ENCODE data around the gene SLC27A5. TPM values are rescaled to one million over a fixed set of nuclear protein-coding genes. Genes with fewer than 3 reads are reported as not detected.

SLC27A5 gene
- total and polyA plus RNA-seq, 2 experiments from 2014 or later, result 16.2 to 35.5 TPM

- Mint-ChIP-seq H3K27ac (no peak overlapping the region), H3K4me1 (peaks cover 10% of the 10 kb centered on the region), H3K36me3 (ENCODE audit: low read depth) (peaks cover 3% of the 10 kb centered on the region; the same call in 1 of the 3 replicates), H3K9me3 (no peaks in the 10 kb centered on the region; the same call in 2 of the 3 replicates), H3K27me3 (ENCODE audit: insufficient read depth, low read depth, poor library complexity) (peaks cover 23% of the 10 kb centered on the region), H3K4me3 (no peak overlapping the region)
- H3K4me1 ChIP-seq (ENCODE audit: insufficient read depth), result peaks cover 4% of the 10 kb centered on the region; the same call in 1 of the 2 replicates
- H3K79me2 ChIP-seq (replicated peaks; ENCODE audit: insufficient read depth), result no peaks in the 10 kb centered on the region
- H4K20me1 ChIP-seq (replicated peaks; ENCODE audit: insufficient read depth), result no peaks in the 10 kb centered on the region; the same call in 1 of the 2 replicates
- H3K27me3 ChIP-seq (ENCODE audit: insufficient read depth), result no peaks in the 10 kb centered on the region
- H2AFZ ChIP-seq, result no peak overlapping the region
- TF ChIP-seq ZNF462 (CRISPR knock-in tag; IDR thresholded peaks at IDR 0.05) (no peak), POLR2AphosphoS5 (IDR thresholded peaks at IDR 0.05; ENCODE audit: low read depth) (no peak), ETS1 (IDR thresholded peaks at IDR 0.05) (no peak), JUNB (IDR thresholded peaks at IDR 0.05; ENCODE audit: unreplicated experiment) (no peak), EZH2 (IDR thresholded peaks at IDR 0.05; ENCODE audit: low read depth, unreplicated experiment) (no peak), ZNF114 (CRISPR knock-in tag; IDR thresholded peaks at IDR 0.05) (no peak), NANOG (IDR thresholded peaks at IDR 0.05; ENCODE audit: borderline replicate concordance) (no peak)
- H3K4me2 ChIP-seq, result no peak overlapping the region
- H3K4me3 ChIP-seq, result no peak overlapping the region
- H3F3A ChIP-seq (replicated peaks; ENCODE audit: low read depth), result peaks cover 13% of the 10 kb centered on the region
- H3K9me2 ChIP-seq (ENCODE audit: insufficient read depth), result no peaks in the 10 kb centered on the region
- no peaks in the 10 kb centered on the region for H3K36me3 ChIP-seq (ENCODE audit: insufficient read depth)
- ATAC-seq (no peak), DNase-seq (ENCODE audit: low spot score) (no peak)
- H3K27ac ChIP-seq (ENCODE audit: low read depth), result no peak overlapping the region
Observed at GRCh38 chr19:58477871-58478270, 33.9 kb downstream of the SLC27A5 start.

All from GM23338 (cell line).